GM18870 (cell line): ENCODE data around the gene CBR1.

ENCODE experiments used
- ATAC-seq: cut with Tn5 transposase; IDR thresholded peaks from one replicate; pipeline ENCODE4 v1.9.1; 2021; ENCODE audit warnings: moderate library complexity; ENCODE audit not compliant: unreplicated experiment

Gene CBR1

DNA sequence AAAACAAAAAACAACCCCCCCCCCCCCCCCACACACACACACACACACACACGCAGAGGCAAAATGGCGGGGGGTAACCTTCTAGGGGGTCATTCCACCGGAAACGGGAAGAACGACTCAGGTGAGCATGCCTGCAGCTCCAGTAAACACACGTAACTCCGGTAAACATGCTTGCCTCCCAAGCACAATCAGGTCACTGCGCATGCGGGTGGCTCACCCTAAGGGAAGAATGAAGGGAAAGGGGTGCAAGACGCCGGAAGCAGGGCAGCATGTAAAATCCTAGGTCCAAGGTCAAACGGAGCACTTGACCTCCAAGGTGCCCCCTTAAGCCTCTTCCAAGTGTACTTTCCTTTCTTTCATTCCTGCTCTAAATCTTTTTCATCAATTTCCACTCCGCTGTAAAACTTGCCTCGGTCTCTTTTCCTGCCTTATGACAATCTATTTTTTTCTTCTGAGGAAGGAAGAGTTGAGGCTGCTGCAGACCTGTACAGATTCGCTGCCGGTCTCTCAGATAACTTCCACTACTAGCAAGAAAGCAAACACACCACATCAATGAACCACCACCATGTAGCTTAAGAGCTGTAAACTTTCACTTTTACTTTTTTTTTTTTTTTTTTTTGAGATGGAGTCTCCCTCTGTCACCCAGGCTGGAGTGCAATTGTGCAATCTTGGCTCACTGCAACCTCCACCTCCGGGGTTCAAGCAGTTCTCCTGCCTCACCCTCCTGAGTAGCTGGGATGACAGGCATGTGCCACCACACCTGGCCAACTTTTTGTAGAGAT lies 44.0 kb downstream of the CBR1 start:
- ATAC-seq = no peak

DNA sequence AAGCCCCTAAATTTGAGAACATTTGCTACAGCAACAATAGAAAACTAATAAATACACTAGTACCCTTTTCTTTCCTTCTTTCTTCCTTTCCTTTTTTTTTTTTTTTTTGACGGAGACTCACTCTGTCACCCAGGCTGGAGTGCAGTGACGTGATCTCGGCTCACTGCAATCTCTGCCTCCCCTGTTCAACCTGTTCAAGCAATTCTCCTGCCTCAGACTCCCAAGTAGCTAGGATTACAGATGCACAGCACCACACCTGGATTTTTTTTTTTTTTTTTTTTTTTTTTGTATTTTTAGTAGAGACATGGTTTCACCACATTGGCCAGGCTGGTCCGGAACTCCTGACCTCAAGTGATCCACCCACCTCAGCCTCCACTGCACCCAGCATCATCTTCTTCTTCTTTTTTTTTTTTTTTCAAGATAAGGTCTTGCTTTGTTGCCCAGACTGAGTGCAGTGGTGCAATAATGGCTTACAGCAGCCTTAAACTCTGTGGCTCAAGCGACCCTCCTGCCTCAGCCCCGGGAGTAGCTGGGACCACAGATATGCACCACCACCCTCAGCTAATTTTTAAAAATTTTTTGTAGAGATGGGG lies 45.4 kb downstream of the CBR1 start:
- no peak for ATAC-seq

DNA sequence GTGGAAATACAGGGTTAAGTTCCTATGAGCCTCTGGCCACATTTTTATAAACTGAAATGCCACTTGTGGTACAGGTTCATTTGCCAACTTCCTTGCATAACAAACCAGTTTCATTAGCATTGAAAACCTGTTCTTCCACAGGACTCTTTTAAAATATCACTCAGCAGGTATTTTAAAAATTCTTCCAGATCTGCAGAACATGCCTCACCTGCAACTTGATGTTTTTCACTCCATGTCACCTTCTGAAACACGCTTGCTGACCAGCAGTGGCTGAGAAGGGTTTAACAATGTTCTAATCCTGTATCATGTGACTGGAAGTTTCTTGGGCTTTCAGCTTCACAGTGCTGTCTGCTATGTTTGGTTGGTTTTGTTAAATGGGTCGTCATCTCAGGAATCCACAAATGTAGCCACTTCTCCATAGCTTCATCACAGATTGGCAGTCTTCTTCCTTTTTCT lies 47.5 kb downstream of the CBR1 start:
- no peak for ATAC-seq

DNA sequence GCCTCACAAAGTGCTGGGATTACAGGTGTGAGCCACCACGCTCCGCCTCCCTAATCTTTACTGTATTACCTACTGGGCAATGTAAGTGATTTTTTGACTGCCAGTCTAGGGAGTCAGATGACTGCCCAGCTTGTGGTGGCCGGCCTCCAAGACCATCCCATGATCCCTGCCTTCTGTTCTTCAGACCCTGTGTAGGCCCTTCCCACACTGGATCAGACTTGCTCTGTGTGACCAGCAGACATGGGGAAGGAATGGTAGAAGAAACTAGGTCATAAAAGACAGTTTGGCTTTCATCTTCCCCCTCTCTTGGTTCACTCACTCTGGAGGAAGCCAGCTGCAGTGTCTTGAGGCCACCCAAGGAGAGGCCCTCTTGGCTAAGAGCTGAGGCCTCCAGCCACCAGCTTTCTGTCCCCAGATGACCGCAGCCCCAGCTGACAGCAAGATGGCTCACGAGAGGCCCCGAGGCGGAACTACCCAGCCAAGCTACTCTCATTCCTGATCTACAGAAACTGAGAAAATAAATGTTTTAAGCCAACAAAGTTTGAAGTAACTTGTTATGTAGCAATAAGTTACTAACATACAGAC lies 50.6 kb downstream of the CBR1 start:
- ATAC-seq = no peak
